OCI-LY3 (cell line): ENCODE measurements around the gene SLC6A6.
"Not testable (repeated sequence)": the region's sequence is repeated elsewhere in the genome, so short reads cannot be mapped to it uniquely, and the experiment has no call there.

Source experiments
- H2AFZ ChIP-seq: fragments of 200-600, 300-600 bp; shearing (Covaris generic); 2 replicates; pipeline ENCODE4 v1.6.0; 2014; ENCODE audit warnings: antibody characterized with exemption, low read depth, low read length
- H3K27ac ChIP-seq: fragments of 200-600, 300-600 bp; sonication (generic); 2 replicates; pipeline ENCODE4 v1.5.1; 2014; ENCODE audit warnings: mild to moderate bottlenecking, low read length, moderate library complexity, mixed read lengths
- H3K27me3 ChIP-seq: fragments of 200-600, 300-600 bp; sonication (generic); 2 replicates; pipeline ENCODE4 v1.6.1; 2014; ENCODE audit warnings: low read depth, low read length, mixed read lengths
- H3K36me3 ChIP-seq: fragments of 200-600, 300-600 bp; sonication (generic); replicated peaks from 2 replicates; pipeline ENCODE3; 2014; ENCODE audit warnings: low read depth, low read length, mixed read lengths
- H3K4me1 ChIP-seq: fragments of 300-600, 200-600 bp; sonication (generic); 2 replicates; pipeline ENCODE4 v1.6.1; 2014; ENCODE audit warnings: low read length, mixed read lengths
- H3K4me2 ChIP-seq: fragments of 200-600, 300-600 bp; sonication (generic); 2 replicates; pipeline ENCODE4 v1.6.1; 2014; ENCODE audit warnings: low read length, mixed read lengths
- H3K4me3 ChIP-seq: fragments of 300-600, 200-600 bp; sonication (generic); 2 replicates; pipeline ENCODE4 v1.5.1; 2014; ENCODE audit warnings: antibody characterized with exemption, mild to moderate bottlenecking, low read length, moderate library complexity
- H3K79me2 ChIP-seq: fragments of 300-600, 200-600 bp; shearing (Covaris generic); 2 replicates; pipeline ENCODE4 v1.6.1; 2014; ENCODE audit warnings: mild to moderate bottlenecking, low read length, mixed read lengths
- H3K9ac ChIP-seq: fragments of 300-600, 200-600 bp; shearing (Covaris generic); 2 replicates; pipeline ENCODE4 v1.6.0; 2014; ENCODE audit warnings: mild to moderate bottlenecking, low read length, moderate library complexity
- H3K9me3 ChIP-seq: fragments of 200-600, 300-600 bp; shearing (Covaris generic); 2 replicates; pipeline ENCODE4 v1.6.1; 2014; ENCODE audit warnings: low read length, mixed read lengths; ENCODE audit not compliant: insufficient read depth
- H4K20me1 ChIP-seq: fragments of 200-600, 300-600 bp; sonication (generic); 2 replicates; pipeline ENCODE4 v1.6.1; 2016; ENCODE audit warnings: low read length, mixed read lengths; ENCODE audit not compliant: insufficient read depth
- EZH2phosphoT487 ChIP-seq: fragments of 200-600 bp; shearing (Covaris generic); IDR thresholded peaks from 2 replicates; pipeline ENCODE4 v1.6.1; 2018; ENCODE audit warnings: antibody characterized with exemption, mixed run types, low read depth
- TF ChIP-seq, protein P1 (sequence below): fragments of 200-600, 300-600 bp; sonication (generic); IDR thresholded peaks from 2 replicates; pipeline ENCODE4 v1.5.1; 2014; ENCODE audit warnings: antibody characterized with exemption, low read length, low read depth

The SLC6A6 gene

GRCh38 chr3:14513566-14514322 is 111.3 kb downstream of the SLC6A6 start:
- Histone ChIP-seq H3K9ac (no peak overlapping the region), H3K4me1 (no peaks in the 10 kb centered on the region), H3K9me3 (no peaks in the 10 kb centered on the region), H3K36me3 (no peaks in the 10 kb centered on the region), H3K27ac (no peak overlapping the region), H3K79me2 (no peaks in the 10 kb centered on the region), H3K27me3 (peaks cover 6% of the 10 kb centered on the region; the same call in 1 of the 2 replicates), H4K20me1 (no peaks in the 10 kb centered on the region), H3K4me3 (no peak overlapping the region), H3K4me2 (no peak overlapping the region), H2AFZ (no peak overlapping the region)
- TF ChIP-seq, protein P1, sequence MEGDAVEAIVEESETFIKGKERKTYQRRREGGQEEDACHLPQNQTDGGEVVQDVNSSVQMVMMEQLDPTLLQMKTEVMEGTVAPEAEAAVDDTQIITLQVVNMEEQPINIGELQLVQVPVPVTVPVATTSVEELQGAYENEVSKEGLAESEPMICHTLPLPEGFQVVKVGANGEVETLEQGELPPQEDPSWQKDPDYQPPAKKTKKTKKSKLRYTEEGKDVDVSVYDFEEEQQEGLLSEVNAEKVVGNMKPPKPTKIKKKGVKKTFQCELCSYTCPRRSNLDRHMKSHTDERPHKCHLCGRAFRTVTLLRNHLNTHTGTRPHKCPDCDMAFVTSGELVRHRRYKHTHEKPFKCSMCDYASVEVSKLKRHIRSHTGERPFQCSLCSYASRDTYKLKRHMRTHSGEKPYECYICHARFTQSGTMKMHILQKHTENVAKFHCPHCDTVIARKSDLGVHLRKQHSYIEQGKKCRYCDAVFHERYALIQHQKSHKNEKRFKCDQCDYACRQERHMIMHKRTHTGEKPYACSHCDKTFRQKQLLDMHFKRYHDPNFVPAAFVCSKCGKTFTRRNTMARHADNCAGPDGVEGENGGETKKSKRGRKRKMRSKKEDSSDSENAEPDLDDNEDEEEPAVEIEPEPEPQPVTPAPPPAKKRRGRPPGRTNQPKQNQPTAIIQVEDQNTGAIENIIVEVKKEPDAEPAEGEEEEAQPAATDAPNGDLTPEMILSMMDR = no peak
- no peak for TF ChIP-seq EZH2phosphoT487

- Histone ChIP-seq H3K9me3 (no peaks in the 10 kb centered on the region), H3K4me1 (no peaks in the 10 kb centered on the region), H4K20me1 (no peaks in the 10 kb centered on the region), H3K79me2 (no peaks in the 10 kb centered on the region), H3K4me3 (no peak overlapping the region), H3K27me3 (peaks cover 6% of the 10 kb centered on the region; the same call in 1 of the 2 replicates), H3K36me3 (no peaks in the 10 kb centered on the region), H3K9ac (no peak overlapping the region), H3K4me2 (no peak overlapping the region), H3K27ac (no peak overlapping the region), H2AFZ (no peak overlapping the region)
- TF ChIP-seq EZH2phosphoT487 = no peak
- TF ChIP-seq, protein P1 = no peak
Observed at GRCh38 chr3:14514323-14514720, 111.9 kb downstream of the SLC6A6 start.

DNA sequence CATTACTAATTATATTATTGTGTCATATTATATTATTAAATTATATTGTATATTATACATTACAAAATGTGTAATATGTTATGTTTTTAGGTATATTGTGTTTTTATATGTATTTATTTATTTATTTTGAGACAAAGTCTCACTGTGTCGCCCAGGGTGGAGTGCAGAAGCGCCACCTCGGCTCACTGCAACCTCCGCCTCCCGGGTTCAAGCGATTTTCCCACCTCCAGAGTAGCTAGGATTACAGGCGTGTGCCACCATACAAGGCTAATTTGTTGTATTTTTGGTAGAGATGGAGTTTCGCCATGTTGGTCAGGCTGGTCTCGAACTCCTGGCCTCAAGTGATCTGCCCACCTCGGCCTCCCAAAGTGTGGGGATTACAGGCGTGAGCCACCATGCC is 113.1 kb downstream of the SLC6A6 start:
- not testable (repeated sequence) for H3K79me2 ChIP-seq, H3K27ac ChIP-seq, H3K9ac ChIP-seq, H3K4me3 ChIP-seq, H3K4me1 ChIP-seq, H4K20me1 ChIP-seq, H3K36me3 ChIP-seq, H2AFZ ChIP-seq, H3K4me2 ChIP-seq, H3K27me3 ChIP-seq, H3K9me3 ChIP-seq

DNA sequence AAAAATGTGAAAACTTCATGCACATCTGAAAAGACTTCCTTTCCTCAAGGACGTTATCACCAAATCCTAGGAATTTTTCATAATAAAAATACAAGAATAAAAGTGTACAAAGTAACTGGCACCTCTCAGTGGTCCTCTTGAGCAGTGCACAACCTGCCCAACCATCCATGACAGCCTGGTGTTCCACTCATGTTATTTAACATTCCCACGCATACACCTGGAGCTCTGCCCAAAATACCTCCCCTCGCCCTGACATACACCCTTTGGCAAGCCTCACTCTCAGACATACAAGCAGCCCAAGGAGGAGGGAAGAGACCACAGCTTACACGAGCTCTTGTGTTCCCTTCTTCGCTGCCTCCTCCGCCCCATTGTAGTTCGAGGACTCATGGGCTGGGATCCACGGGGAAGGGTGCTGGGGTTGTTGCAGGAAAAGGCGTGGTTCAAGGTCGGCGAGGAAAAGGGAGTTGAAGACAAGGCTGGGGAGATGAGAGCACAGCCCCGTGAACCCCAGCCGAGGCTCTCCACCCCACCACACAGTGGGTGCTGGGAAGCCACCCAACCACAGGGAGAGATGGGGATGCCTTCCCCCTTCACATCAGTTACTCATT is 114.4 kb downstream of the SLC6A6 start:
- Histone ChIP-seq H4K20me1 (no peaks in the 10 kb centered on the region), H2AFZ (no peak overlapping the region), H3K9me3 (no peaks in the 10 kb centered on the region), H3K27me3 (peaks cover 6% of the 10 kb centered on the region; the same call in 1 of the 2 replicates), H3K36me3 (no peaks in the 10 kb centered on the region), H3K27ac (no peak overlapping the region), H3K79me2 (no peaks in the 10 kb centered on the region), H3K4me2 (no peak overlapping the region), H3K4me3 (no peak overlapping the region), H3K4me1 (no peaks in the 10 kb centered on the region), H3K9ac (no peak overlapping the region)
- no peak for TF ChIP-seq EZH2phosphoT487
- TF ChIP-seq, protein P1 = no peak
